Type B pancreatic cell (in vitro differentiated cells): ENCODE data around the gene IGSF8. TPM values are rescaled to one million over a fixed set of nuclear protein-coding genes. Genes with fewer than 3 reads are reported as not detected.
A peak's percentile ranks its signal among the peaks of the same experiment; 100 is the strongest.

Experiments
- DNase-seq: peaks from one replicate; pipeline ENCODE4 v3.0.0; 2021; ENCODE audit warnings: mixed read lengths; ENCODE audit not compliant: unreplicated experiment; ENCODE audit errors: extremely low spot score
- H3K27ac Mint-ChIP-seq: 2 replicates; pipeline ENCODE4 v1.8.0; 2021; ENCODE audit warnings: mild to moderate bottlenecking, mixed read lengths
- H3K27me3 Mint-ChIP-seq: 2 replicates; pipeline ENCODE4 v1.8.0; 2021; ENCODE audit warnings: mixed read lengths
- H3K36me3 Mint-ChIP-seq: 2 replicates; pipeline ENCODE4 v1.8.0; 2021; ENCODE audit warnings: mixed read lengths
- H3K4me1 Mint-ChIP-seq: one replicate; pipeline ENCODE4 v1.8.0; 2021; ENCODE audit warnings: mixed read lengths; ENCODE audit not compliant: unreplicated experiment
- H3K4me3 Mint-ChIP-seq: 2 replicates; pipeline ENCODE4 v1.8.0; 2021; ENCODE audit warnings: mild to moderate bottlenecking, mixed read lengths
- H3K9me3 Mint-ChIP-seq: 2 replicates; pipeline ENCODE4 v1.8.0; 2021; ENCODE audit warnings: mixed read lengths
- CTCF ChIP-seq: fragments of 200-600 bp; sonication (generic); conservative IDR thresholded peaks from 2 replicates; pipeline ENCODE4 v1.5.0; 2021; ENCODE audit warnings: antibody characterized with exemption, mild to moderate bottlenecking
- long read RNA-seq: library from polyadenylated mRNA; unstranded; transcript quantifications from one replicate; pipeline ENCODE4 v2.0.0, GENCODE V29; 2020
- total RNA-seq: library from RNA; stranded (reverse); gene quantifications from 2 replicates; pipeline ENCODE4 v1.2.1, GENCODE V29; 2021; ENCODE audit warnings: low replicate concordance

The IGSF8 gene
- 27.7 and 33.2 TPM in 2 replicates for total RNA-seq
- long read RNA-seq, result 0 reads

- Mint-ChIP-seq H3K9me3 (no peaks in the 10 kb centered on the region), H3K27me3 (no peaks in the 10 kb centered on the region), H3K36me3 (no peaks in the 10 kb centered on the region), H3K4me3 (peak within 1 kb of the TSS; percentile 88), H3K27ac (peak within 1 kb of the TSS; percentile 92), H3K4me1 (peaks cover 42% of the 10 kb centered on the region)
- DNase-seq, result peak; percentile 94
- no peak for TF ChIP-seq CTCF
Measured at GRCh38 chr1:160097911-160098851, at the start of gene IGSF8. Gene IGSF8, minus strand, starts transcription at chr1:160098619. Its CDS starts 147 bp downstream, at chr1:160098472.

GRCh38 chr1:160148121-160148520 lies 49.7 kb upstream of the IGSF8 start:
- no peaks in the 10 kb centered on the region for H3K9me3 Mint-ChIP-seq
- peaks cover 4% of the 10 kb centered on the region for H3K4me1 Mint-ChIP-seq
- TF ChIP-seq CTCF, result no peak
- H3K4me3 Mint-ChIP-seq, result no peak overlapping the region
- H3K36me3 Mint-ChIP-seq, result no peaks in the 10 kb centered on the region
- DNase-seq, result no peak
- H3K27me3 Mint-ChIP-seq, result no peaks in the 10 kb centered on the region
- H3K27ac Mint-ChIP-seq, result no peak overlapping the region

- no peak overlapping the region for H3K4me3 Mint-ChIP-seq
- no peak for TF ChIP-seq CTCF
- H3K27ac Mint-ChIP-seq, result no peak overlapping the region
- no peak for DNase-seq
- peaks cover 4% of the 10 kb centered on the region for H3K4me1 Mint-ChIP-seq
- H3K36me3 Mint-ChIP-seq, result no peaks in the 10 kb centered on the region
- no peaks in the 10 kb centered on the region for H3K9me3 Mint-ChIP-seq
- no peaks in the 10 kb centered on the region for H3K27me3 Mint-ChIP-seq
Measured at GRCh38 chr1:160146107-160146506, 47.7 kb upstream of the IGSF8 start.

GRCh38 chr1:160144921-160145320 lies 46.5 kb upstream of the IGSF8 start:
- no peak for DNase-seq
- Mint-ChIP-seq H3K4me3 (no peak overlapping the region), H3K4me1 (peaks cover 4% of the 10 kb centered on the region), H3K36me3 (no peaks in the 10 kb centered on the region), H3K27me3 (no peaks in the 10 kb centered on the region), H3K27ac (no peak overlapping the region), H3K9me3 (no peaks in the 10 kb centered on the region)
- no peak for TF ChIP-seq CTCF

- no peak for TF ChIP-seq CTCF
- peaks cover 4% of the 10 kb centered on the region for H3K4me1 Mint-ChIP-seq
- no peak overlapping the region for H3K27ac Mint-ChIP-seq
- no peak overlapping the region for H3K4me3 Mint-ChIP-seq
- no peaks in the 10 kb centered on the region for H3K27me3 Mint-ChIP-seq
- no peak for DNase-seq
- H3K36me3 Mint-ChIP-seq, result no peaks in the 10 kb centered on the region
- no peaks in the 10 kb centered on the region for H3K9me3 Mint-ChIP-seq
Measured at GRCh38 chr1:160143695-160144094, 45.3 kb upstream of the IGSF8 start.
